AG04449 (cell line): ENCODE measurements around the gene CDC34.

Source experiments
- CTCF ChIA-PET: fragments of 350-600 bp; formaldehyde crosslinking; extraction: SDS; loops from one replicate; lab custom pipeline; 2021; ENCODE audit warnings: antibody characterized with exemption; lab: Yijun Ruan, JAX
- POLR2A ChIA-PET: fragments of 400-600, 350-600 bp; formaldehyde crosslinking; extraction: SDS; loops from one replicate; lab custom pipeline; 2020; ENCODE audit warnings: antibody characterized with exemption, inconsistent platforms; lab: Yijun Ruan, JAX
- DNase-seq: peaks from one replicate; pipeline ENCODE4 v3.0.0-alpha.2; 2010; ENCODE audit warnings: low read depth, low spot score
- H3K4me3 ChIP-seq: 2 replicates; pipeline ENCODE4 v1.5.1; 2011; ENCODE audit warnings: low read depth, mild to moderate bottlenecking, control low read depth, low read length
- TF ChIP-seq, protein P1 (sequence below): IDR thresholded peaks from one replicate; pipeline ENCODE4 v1.5.1; 2011; ENCODE audit warnings: mild to moderate bottlenecking, moderate library complexity, low read length, control low read depth, inconsistent platforms; ENCODE audit not compliant: insufficient read depth; ENCODE audit errors: missing control alignments

Gene CDC34

DNA sequence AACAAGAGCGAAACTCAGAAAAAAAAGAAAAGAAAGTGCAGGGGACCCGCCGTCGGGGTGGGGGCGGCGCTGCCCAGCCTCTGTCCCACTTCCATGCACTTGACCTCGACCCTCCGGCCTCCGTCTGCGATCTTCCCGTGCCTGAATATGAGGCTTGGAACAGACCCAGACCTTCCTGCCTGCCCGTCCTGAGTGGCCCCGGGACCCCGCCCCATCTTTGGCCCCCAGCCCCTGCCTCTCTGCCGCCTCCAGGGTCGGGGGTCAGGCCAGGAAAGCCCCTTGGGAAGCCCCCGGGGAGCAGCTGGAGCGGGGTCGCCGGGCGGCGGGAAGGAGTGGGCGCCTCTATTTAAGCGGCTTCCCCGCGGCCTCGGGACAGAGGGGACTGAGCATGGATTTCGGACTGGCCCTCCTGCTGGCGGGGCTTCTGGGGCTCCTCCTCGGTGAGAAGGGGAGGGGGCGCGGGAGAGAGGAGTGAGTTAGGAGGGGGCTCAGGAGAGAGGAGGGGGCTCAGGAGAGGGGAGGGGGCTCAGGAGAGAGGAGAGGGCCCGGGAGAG, 35.4 kb upstream of the CDC34 start, which contains the start of gene MADCAM1:
TSS of gene MADCAM1 (plus strand) at position 375 of the 554 bp plus-strand sequence. CDS start at position 389, 14 bp downstream.
- TF ChIP-seq, protein P1, sequence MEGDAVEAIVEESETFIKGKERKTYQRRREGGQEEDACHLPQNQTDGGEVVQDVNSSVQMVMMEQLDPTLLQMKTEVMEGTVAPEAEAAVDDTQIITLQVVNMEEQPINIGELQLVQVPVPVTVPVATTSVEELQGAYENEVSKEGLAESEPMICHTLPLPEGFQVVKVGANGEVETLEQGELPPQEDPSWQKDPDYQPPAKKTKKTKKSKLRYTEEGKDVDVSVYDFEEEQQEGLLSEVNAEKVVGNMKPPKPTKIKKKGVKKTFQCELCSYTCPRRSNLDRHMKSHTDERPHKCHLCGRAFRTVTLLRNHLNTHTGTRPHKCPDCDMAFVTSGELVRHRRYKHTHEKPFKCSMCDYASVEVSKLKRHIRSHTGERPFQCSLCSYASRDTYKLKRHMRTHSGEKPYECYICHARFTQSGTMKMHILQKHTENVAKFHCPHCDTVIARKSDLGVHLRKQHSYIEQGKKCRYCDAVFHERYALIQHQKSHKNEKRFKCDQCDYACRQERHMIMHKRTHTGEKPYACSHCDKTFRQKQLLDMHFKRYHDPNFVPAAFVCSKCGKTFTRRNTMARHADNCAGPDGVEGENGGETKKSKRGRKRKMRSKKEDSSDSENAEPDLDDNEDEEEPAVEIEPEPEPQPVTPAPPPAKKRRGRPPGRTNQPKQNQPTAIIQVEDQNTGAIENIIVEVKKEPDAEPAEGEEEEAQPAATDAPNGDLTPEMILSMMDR: no peak
- H3K4me3 ChIP-seq: no peak within 1 kb of the TSS
- DNase-seq: no peak
- ChIA-PET CTCF (interaction anchor here (3.7 to 7.1 kb wide), 2 partner anchors 9 to 14 kb away, joined by 24 to 88 read pairs; partner anchors contain the start of gene TPGS1), POLR2A (no interaction called here)

DNA sequence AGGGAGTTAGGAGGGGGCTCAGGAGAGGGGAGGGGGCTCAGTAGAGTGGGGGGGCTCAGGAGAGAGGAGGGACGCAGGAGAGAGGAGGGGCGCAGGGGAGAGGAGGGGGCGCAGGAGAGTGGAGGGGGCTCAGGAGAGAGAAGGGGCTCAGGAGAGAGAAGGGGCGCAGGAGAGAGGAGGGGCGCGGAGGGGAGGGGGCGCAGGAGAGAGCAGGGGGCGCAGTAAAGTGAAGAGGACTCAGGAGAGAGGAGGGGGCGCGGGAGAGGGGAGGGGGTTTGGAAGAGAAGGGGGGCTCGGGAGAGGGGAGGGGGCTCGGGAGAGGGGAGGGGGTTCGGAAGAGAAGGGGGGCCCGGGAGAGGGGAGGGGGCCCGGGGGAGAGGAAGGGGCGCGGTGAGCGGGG, 34.6 kb upstream of the CDC34 start:
- ChIA-PET POLR2A (no interaction called here), CTCF (interaction anchor here (1.8 to 1.9 kb wide), 2 partner anchors 10 to 14 kb away, joined by 8 to 22 read pairs; no protein-coding TSS in a partner anchor)
- H3K4me3 ChIP-seq: no peak overlapping the region
- DNase-seq: no peak
- TF ChIP-seq, protein P1: no peak

DNA sequence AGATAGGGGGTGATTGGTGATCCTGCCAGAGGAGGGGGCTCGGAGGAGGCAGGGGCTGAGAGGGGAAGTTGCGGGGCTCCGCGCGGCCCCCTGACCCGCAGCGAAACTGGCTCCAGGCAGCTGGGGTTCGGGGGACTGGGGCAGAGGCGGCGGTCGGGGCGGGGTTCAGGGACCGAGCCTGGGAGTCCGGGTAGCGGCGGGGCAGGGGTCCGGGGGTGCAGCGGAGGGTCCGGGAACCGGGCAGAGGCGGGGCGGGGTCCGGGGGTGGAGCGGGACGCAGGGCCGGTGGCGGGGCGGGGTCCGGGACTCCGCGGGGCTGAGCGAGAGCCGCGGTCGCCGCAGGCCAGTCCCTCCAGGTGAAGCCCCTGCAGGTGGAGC, 34.1 kb upstream of the CDC34 start:
- ChIA-PET POLR2A (no interaction called here), CTCF (interaction anchor here (1.8 to 1.9 kb wide), 2 partner anchors 9 to 14 kb away, joined by 8 to 22 read pairs; no protein-coding TSS in a partner anchor)
- no peak for DNase-seq
- TF ChIP-seq, protein P1: no peak
- no peak overlapping the region for H3K4me3 ChIP-seq

DNA sequence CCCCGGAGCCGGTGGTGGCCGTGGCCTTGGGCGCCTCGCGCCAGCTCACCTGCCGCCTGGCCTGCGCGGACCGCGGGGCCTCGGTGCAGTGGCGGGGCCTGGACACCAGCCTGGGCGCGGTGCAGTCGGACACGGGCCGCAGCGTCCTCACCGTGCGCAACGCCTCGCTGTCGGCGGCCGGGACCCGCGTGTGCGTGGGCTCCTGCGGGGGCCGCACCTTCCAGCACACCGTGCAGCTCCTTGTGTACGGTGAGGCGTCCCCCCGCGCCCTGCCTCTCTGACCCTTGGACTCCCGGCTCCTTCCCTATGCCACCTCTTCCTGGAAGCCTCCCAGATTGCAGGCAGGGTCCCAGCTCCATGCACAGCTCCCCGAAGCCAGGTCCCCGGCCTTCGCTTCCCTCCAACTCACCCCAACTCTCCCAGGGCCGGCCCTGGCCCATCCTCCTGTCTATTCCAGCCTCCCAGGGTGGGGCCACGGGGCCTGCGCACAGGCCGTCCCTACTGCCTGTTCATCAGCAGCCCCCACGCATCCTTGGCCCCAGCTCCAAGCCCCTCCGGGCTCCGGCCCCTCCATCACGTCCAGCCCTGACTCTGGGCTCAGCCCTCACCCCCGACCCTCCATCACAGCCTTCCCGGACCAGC, 33.6 kb upstream of the CDC34 start:
- ChIA-PET CTCF (interaction anchor here (1.8 to 1.9 kb wide), 2 partner anchors 9 to 13 kb away, joined by 8 to 22 read pairs; no protein-coding TSS in a partner anchor), POLR2A (no interaction called here)
- no peak for DNase-seq
- H3K4me3 ChIP-seq: no peak overlapping the region
- TF ChIP-seq, protein P1: no peak

DNA sequence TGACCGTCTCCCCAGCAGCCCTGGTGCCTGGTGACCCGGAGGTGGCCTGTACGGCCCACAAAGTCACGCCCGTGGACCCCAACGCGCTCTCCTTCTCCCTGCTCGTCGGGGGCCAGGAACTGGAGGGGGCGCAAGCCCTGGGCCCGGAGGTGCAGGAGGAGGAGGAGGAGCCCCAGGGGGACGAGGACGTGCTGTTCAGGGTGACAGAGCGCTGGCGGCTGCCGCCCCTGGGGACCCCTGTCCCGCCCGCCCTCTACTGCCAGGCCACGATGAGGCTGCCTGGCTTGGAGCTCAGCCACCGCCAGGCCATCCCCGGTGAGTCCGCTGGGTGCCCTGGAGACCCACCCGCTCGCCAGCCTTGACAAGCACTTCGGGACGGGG, 33.1 kb upstream of the CDC34 start:
- TF ChIP-seq, protein P1: no peak
- POLR2A ChIA-PET: no interaction called here
- CTCF ChIA-PET: interaction anchor here (1.8 to 1.9 kb wide), 2 partner anchors 8 to 13 kb away, joined by 8 to 22 read pairs; no protein-coding TSS in a partner anchor
- no peak for DNase-seq
- H3K4me3 ChIP-seq: no peak overlapping the region

DNA sequence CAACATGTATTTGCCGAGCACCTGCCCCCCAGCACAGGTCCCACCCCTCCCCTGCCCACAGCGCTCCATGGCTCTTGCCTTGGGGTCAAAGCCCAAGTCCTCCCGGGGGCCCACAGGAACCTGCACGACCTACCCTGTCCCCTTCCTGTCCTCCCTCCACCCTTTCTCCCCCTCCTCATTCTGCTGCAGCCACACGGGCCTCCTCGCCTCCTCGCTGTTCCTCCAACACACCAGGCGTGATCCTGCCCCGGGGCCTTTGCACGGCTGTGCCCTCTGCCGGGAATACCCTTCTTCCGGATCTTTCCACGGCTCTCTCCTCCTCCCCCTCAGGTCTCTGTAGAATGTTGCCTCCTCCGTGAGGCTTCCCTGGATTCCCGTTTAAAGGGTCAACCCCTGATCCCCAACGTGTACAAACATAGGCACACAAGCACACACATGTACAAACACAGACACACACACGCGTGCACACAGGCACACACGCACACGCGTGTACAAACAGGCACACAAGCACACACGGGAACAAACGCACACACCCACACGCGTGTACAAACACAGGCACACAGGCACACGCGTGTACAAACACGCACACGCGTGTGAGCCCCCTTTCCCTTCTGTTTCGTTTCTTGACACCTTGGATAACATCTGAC, 32.5 kb upstream of the CDC34 start:
- DNase-seq: no peak
- ChIA-PET CTCF (interaction anchor here (1.9 kb wide), 1 partner anchor 7 kb away, joined by 22 read pairs; no protein-coding TSS in a partner anchor), POLR2A (no interaction called here)
- H3K4me3 ChIP-seq: no peak overlapping the region
- TF ChIP-seq, protein P1: no peak
